Limb (tissue), 2 donors: Measurements from ENCODE around the gene NKD2.

Source experiments
- DNase-seq, 2 donors: peaks; one replicate each; pipeline ENCODE4 v3.0.0-alpha.2; 2016; ENCODE audit errors: extremely low spot score in 2 of 2

Gene NKD2

GRCh38 chr5:1041225-1042143, 32.9 kb downstream of the NKD2 start:
- DNase-seq: no peak

- no peak for DNase-seq
Measured at GRCh38 chr5:1042626-1043025, 34.0 kb downstream of the NKD2 start.

GRCh38 chr5:1043327-1043726, 34.7 kb downstream of the NKD2 start:
- DNase-seq: no peak

GRCh38 chr5:1044117-1044516, 35.5 kb downstream of the NKD2 start:
- no peak for DNase-seq

- DNase-seq: no peak
Measured at GRCh38 chr5:1045960-1046560, 37.5 kb downstream of the NKD2 start.

- DNase-seq: no peak
Measured at GRCh38 chr5:1047332-1047965, 38.8 kb downstream of the NKD2 start.

GRCh38 chr5:1048162-1048721, 39.6 kb downstream of the NKD2 start:
- DNase-seq: no peak

GRCh38 chr5:1048861-1049838, 40.5 kb downstream of the NKD2 start:
- DNase-seq: no peak

- DNase-seq: no peak
Measured at GRCh38 chr5:1050423-1051365, 42.1 kb downstream of the NKD2 start.

- DNase-seq: no peak
Measured at GRCh38 chr5:1051366-1051720, 42.7 kb downstream of the NKD2 start.

GRCh38 chr5:1052076-1052475, 43.5 kb downstream of the NKD2 start:
- DNase-seq: no peak

- no peak for DNase-seq
Measured at GRCh38 chr5:1052641-1053390, 44.2 kb downstream of the NKD2 start.

GRCh38 chr5:1053391-1054017, 44.9 kb downstream of the NKD2 start:
- DNase-seq: no peak

GRCh38 chr5:1054018-1054798, 45.6 kb downstream of the NKD2 start:
- no peak for DNase-seq

- DNase-seq: no peak
Measured at GRCh38 chr5:1054799-1055775, 46.5 kb downstream of the NKD2 start.

GRCh38 chr5:1055896-1056610, 47.5 kb downstream of the NKD2 start:
- DNase-seq: no peak
